Hepatocyte (in vitro differentiated cells): ENCODE measurements around the gene AMH. TPM values are rescaled to one million over a fixed set of nuclear protein-coding genes. Genes with fewer than 3 reads are reported as not detected.

Source experiments
- DNase-seq: peaks from one replicate; pipeline ENCODE4 v3.0.0-alpha.2; 2016; ENCODE audit warnings: low spot score
- H2AFZ ChIP-seq: fragments of 200-600 bp; sonication (generic); 2 replicates; pipeline ENCODE4 v1.6.0; 2016; ENCODE audit warnings: antibody characterized with exemption, mild to moderate bottlenecking
- H3K27ac ChIP-seq: fragments of 200-600 bp; sonication (generic); 2 replicates; pipeline ENCODE4 v1.5.1; 2016; ENCODE audit warnings: mild to moderate bottlenecking
- H3K27me3 ChIP-seq: fragments of 200-600 bp; sonication (generic); 2 replicates; pipeline ENCODE4 v1.6.1; 2016
- H3K36me3 ChIP-seq: fragments of 200-600 bp; sonication (generic); replicated peaks from 2 replicates; pipeline ENCODE4 v1.5.1; 2016; ENCODE audit warnings: low read depth; ENCODE audit not compliant: insufficient read depth
- H3K4me1 ChIP-seq: fragments of 200-600 bp; sonication (generic); 2 replicates; pipeline ENCODE4 v1.5.1; 2016; ENCODE audit warnings: mild to moderate bottlenecking, moderate library complexity; ENCODE audit not compliant: insufficient read depth
- H3K4me2 ChIP-seq: fragments of 200-600 bp; sonication (generic); 2 replicates; pipeline ENCODE4 v1.6.0; 2016
- H3K4me3 ChIP-seq: fragments of 200-600 bp; sonication (generic); 2 replicates; pipeline ENCODE4 v1.5.1; 2016; ENCODE audit warnings: mild to moderate bottlenecking
- H3K79me2 ChIP-seq: fragments of 200-600 bp; sonication (generic); 2 replicates; pipeline ENCODE4 v1.6.0; 2017; ENCODE audit warnings: mild to moderate bottlenecking
- H3K9me2 ChIP-seq: fragments of 200-600 bp; sonication (generic); replicated peaks from 2 replicates; pipeline ENCODE4 v1.6.0; 2017; ENCODE audit warnings: mild to moderate bottlenecking; ENCODE audit not compliant: insufficient read depth
- H3K9me3 ChIP-seq: fragments of 200-600 bp; sonication (generic); 2 replicates; pipeline ENCODE4 v1.5.1; 2016; ENCODE audit warnings: low read depth, mild to moderate bottlenecking
- H4K20me1 ChIP-seq: fragments of 200-600 bp; sonication (generic); 2 replicates; pipeline ENCODE4 v1.6.0; 2016; ENCODE audit warnings: mild to moderate bottlenecking; ENCODE audit not compliant: insufficient read depth, poor library complexity, severe bottlenecking
- EZH2 ChIP-seq: fragments of 200-600 bp; sonication (generic); IDR thresholded peaks from 2 replicates; pipeline ENCODE4 v1.6.1; 2016; ENCODE audit warnings: antibody characterized with exemption, mild to moderate bottlenecking, borderline replicate concordance
- EZH2phosphoT487 ChIP-seq: fragments of 200-600 bp; sonication (generic); IDR thresholded peaks from one replicate; pipeline ENCODE4 v1.6.1; 2018; ENCODE audit warnings: antibody characterized with exemption, mild to moderate bottlenecking, low read depth, moderate library complexity; ENCODE audit not compliant: unreplicated experiment, severe bottlenecking
- WGBS: methylation state at CpG from one replicate; pipeline ENCODE4 v1.1.6; 2016; ENCODE audit warnings: low lambda C conversion rate; ENCODE audit errors: missing lambda C conversion rate; 5-methylcytosine and 5-hydroxymethylcytosine counted together
- polyA plus RNA-seq: library from polyadenylated mRNA; unstranded; fragments of >200 nt; fragmentation: Nextera tagmentation; extraction: Ambion mirVana; gene quantifications from 2 replicates; pipeline ENCODE4 v1.2.1, GENCODE V29; 2016
- total RNA-seq: library from RNA; depleted of rRNA; stranded (reverse); fragments of >200 nt; gene quantifications from 2 replicates; pipeline ENCODE4 v1.2.3, GENCODE V29; 2014
- TF ChIP-seq, protein P1 (sequence below): fragments of 200-600 bp; sonication (generic); IDR thresholded peaks from 2 replicates; pipeline ENCODE4 v1.5.1; 2016; ENCODE audit warnings: antibody characterized with exemption, mild to moderate bottlenecking; ENCODE audit not compliant: poor library complexity

Gene AMH
- total and polyA plus RNA-seq, 2 experiments from 2014 or later = 8.2 to 20.9 TPM

GRCh38 chr19:2249880-2250765 is 1.0 kb downstream of the AMH start:
- Histone ChIP-seq H3K4me1 (peaks cover 13% of the 10 kb centered on the region), H2AFZ (no peak overlapping the region), H3K27ac (no peak overlapping the region), H3K79me2 (peaks cover 5% of the 10 kb centered on the region), H3K4me3 (no peak overlapping the region), H3K9me3 (no peaks in the 10 kb centered on the region), H4K20me1 (peaks cover 3% of the 10 kb centered on the region), H3K4me2 (no peak overlapping the region), H3K36me3 (no peaks in the 10 kb centered on the region), H3K9me2 (no peaks in the 10 kb centered on the region), H3K27me3 (no peaks in the 10 kb centered on the region)
- WGBS = 92% methylated on average over 29 of the region's 43 CpGs
- TF ChIP-seq EZH2phosphoT487 = no peak
- TF ChIP-seq, protein P1, sequence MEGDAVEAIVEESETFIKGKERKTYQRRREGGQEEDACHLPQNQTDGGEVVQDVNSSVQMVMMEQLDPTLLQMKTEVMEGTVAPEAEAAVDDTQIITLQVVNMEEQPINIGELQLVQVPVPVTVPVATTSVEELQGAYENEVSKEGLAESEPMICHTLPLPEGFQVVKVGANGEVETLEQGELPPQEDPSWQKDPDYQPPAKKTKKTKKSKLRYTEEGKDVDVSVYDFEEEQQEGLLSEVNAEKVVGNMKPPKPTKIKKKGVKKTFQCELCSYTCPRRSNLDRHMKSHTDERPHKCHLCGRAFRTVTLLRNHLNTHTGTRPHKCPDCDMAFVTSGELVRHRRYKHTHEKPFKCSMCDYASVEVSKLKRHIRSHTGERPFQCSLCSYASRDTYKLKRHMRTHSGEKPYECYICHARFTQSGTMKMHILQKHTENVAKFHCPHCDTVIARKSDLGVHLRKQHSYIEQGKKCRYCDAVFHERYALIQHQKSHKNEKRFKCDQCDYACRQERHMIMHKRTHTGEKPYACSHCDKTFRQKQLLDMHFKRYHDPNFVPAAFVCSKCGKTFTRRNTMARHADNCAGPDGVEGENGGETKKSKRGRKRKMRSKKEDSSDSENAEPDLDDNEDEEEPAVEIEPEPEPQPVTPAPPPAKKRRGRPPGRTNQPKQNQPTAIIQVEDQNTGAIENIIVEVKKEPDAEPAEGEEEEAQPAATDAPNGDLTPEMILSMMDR = no peak
- TF ChIP-seq EZH2 = no peak
- no peak for DNase-seq

DNA sequence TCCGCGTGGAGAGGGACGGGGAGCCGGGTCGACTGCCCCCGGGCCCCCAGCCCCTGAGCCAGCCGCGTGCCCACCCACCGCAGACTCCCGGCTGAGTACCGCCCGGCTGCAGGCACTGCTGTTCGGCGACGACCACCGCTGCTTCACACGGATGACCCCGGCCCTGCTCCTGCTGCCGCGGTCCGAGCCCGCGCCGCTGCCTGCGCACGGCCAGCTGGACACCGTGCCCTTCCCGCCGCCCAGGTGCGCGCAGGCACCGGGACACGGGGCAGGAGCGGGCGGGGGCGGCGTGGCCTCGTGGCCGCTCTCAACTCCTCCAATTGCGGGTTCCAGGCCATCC is 1.6 kb downstream of the AMH start:
- TF ChIP-seq, protein P1 = no peak
- TF ChIP-seq EZH2 = no peak
- TF ChIP-seq EZH2phosphoT487 = no peak
- DNase-seq = no peak
- Histone ChIP-seq H3K4me3 (no peak overlapping the region), H3K9me3 (no peaks in the 10 kb centered on the region), H4K20me1 (no peaks in the 10 kb centered on the region), H3K36me3 (no peaks in the 10 kb centered on the region), H3K27me3 (no peaks in the 10 kb centered on the region), H3K4me2 (no peak overlapping the region), H2AFZ (no peak overlapping the region), H3K9me2 (no peaks in the 10 kb centered on the region), H3K27ac (no peak overlapping the region), H3K4me1 (peaks cover 13% of the 10 kb centered on the region), H3K79me2 (no peaks in the 10 kb centered on the region)
- WGBS = over 99% methylated on average over 27 of the region's 40 CpGs

GRCh38 chr19:2251106-2252054 is 2.3 kb downstream of the AMH start:
- Histone ChIP-seq H3K36me3 (no peaks in the 10 kb centered on the region), H3K4me2 (no peak overlapping the region), H3K9me3 (no peaks in the 10 kb centered on the region), H3K27me3 (no peaks in the 10 kb centered on the region), H3K9me2 (no peaks in the 10 kb centered on the region), H3K79me2 (no peaks in the 10 kb centered on the region), H3K4me1 (peaks cover 13% of the 10 kb centered on the region), H3K27ac (no peak overlapping the region), H4K20me1 (no peaks in the 10 kb centered on the region), H2AFZ (no peak overlapping the region), H3K4me3 (no peak overlapping the region)
- TF ChIP-seq, protein P1 = no peak
- TF ChIP-seq EZH2phosphoT487 (no peak), EZH2 (no peak)
- WGBS = over 99% methylated on average over 99 of the region's 125 CpGs
- DNase-seq = no peak
